ENCODE data around the gene C17orf113.

DNA sequence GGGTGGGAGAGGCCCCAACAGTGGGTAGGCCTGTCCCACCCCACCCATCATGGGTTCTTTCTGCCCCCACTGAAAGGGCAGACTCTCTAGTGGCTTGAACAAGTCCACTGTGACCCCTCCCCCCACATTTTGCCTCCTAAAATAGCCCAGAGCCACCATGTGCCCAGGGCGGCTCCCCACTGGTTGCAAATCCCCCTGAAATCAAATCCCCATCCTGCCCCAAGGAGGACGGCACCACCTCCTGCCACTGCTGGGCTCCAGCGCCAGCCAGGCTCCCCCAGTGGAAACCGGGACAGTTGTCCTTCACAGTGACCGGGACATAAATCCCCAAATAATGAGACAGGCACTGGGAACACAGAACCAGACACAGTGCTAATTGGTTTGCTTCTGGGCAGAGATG is 27.4 kb upstream of the C17orf113 start:
- TF ChIP-seq, protein P1, sequence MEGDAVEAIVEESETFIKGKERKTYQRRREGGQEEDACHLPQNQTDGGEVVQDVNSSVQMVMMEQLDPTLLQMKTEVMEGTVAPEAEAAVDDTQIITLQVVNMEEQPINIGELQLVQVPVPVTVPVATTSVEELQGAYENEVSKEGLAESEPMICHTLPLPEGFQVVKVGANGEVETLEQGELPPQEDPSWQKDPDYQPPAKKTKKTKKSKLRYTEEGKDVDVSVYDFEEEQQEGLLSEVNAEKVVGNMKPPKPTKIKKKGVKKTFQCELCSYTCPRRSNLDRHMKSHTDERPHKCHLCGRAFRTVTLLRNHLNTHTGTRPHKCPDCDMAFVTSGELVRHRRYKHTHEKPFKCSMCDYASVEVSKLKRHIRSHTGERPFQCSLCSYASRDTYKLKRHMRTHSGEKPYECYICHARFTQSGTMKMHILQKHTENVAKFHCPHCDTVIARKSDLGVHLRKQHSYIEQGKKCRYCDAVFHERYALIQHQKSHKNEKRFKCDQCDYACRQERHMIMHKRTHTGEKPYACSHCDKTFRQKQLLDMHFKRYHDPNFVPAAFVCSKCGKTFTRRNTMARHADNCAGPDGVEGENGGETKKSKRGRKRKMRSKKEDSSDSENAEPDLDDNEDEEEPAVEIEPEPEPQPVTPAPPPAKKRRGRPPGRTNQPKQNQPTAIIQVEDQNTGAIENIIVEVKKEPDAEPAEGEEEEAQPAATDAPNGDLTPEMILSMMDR (IDR thresholded peaks at IDR 0.05), result no peak
- TF ChIP-seq POLR2A (IDR thresholded peaks at IDR 0.05), result no peak
